ENCODE measurements around the gene BANF2. TPM values are rescaled to one million over a fixed set of nuclear protein-coding genes. Genes with fewer than 3 reads are reported as not detected.

The BANF2 gene
- total RNA-seq, 3 donors from 2014 or later = not detected

GRCh38 chr20:17671565-17671964 lies 28.2 kb upstream of the BANF2 start:
- no peak for ATAC-seq
- no peak for DNase-seq
- peaks cover 14% of the 10 kb centered on the region for H3K4me1 Mint-ChIP-seq (ENCODE audit: low read depth)
- H3K4me3 Mint-ChIP-seq = no peak overlapping the region
- peaks cover 15% of the 10 kb centered on the region for H3K36me3 Mint-ChIP-seq (ENCODE audit: insufficient read depth)
- no peaks in the 10 kb centered on the region for H3K27me3 Mint-ChIP-seq (ENCODE audit: low read depth)
- H3K9me3 Mint-ChIP-seq = no peaks in the 10 kb centered on the region

DNA sequence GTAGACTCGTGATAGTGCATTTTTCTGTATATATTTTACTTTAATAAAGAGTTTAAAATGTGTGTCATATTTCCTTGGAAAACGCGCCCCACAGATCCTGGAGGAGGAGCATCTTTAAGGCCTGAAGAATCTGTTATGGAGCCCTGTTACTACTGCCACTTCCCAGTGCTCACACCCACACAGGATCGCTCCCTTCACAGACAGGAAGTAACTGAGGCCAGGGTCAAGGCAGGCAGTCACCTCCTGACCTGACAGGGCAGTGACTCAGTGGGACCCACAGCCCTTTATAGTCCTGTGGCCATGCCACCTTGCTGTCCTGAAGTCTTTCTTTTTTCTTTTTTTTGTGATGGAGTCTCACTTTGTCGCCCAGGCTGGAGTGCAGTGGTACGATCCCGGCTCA lies 26.7 kb upstream of the BANF2 start:
- peaks cover 15% of the 10 kb centered on the region for H3K36me3 Mint-ChIP-seq (ENCODE audit: insufficient read depth)
- no peaks in the 10 kb centered on the region for H3K27me3 Mint-ChIP-seq (ENCODE audit: low read depth)
- H3K9me3 Mint-ChIP-seq = no peaks in the 10 kb centered on the region
- no peak overlapping the region for H3K4me3 Mint-ChIP-seq
- H3K4me1 Mint-ChIP-seq (ENCODE audit: low read depth) = peaks cover 8% of the 10 kb centered on the region
- no peak for DNase-seq
- ATAC-seq = no peak

GRCh38 chr20:17674722-17675518 lies 24.8 kb upstream of the BANF2 start:
- ATAC-seq = no peak
- no peak overlapping the region for H3K4me3 Mint-ChIP-seq
- H3K27me3 Mint-ChIP-seq (ENCODE audit: low read depth) = no peaks in the 10 kb centered on the region
- H3K4me1 Mint-ChIP-seq (ENCODE audit: low read depth) = peaks cover 13% of the 10 kb centered on the region
- peaks cover 15% of the 10 kb centered on the region for H3K36me3 Mint-ChIP-seq (ENCODE audit: insufficient read depth)
- no peaks in the 10 kb centered on the region for H3K9me3 Mint-ChIP-seq
- no peak for DNase-seq

GRCh38 chr20:17675519-17676377 lies 24.0 kb upstream of the BANF2 start:
- no peak for DNase-seq
- no peaks in the 10 kb centered on the region for H3K27me3 Mint-ChIP-seq (ENCODE audit: low read depth)
- no peak overlapping the region for H3K4me3 Mint-ChIP-seq
- no peaks in the 10 kb centered on the region for H3K9me3 Mint-ChIP-seq
- H3K4me1 Mint-ChIP-seq (ENCODE audit: low read depth) = peaks cover 14% of the 10 kb centered on the region
- ATAC-seq = no peak
- H3K36me3 Mint-ChIP-seq (ENCODE audit: insufficient read depth) = peaks cover 11% of the 10 kb centered on the region

DNA sequence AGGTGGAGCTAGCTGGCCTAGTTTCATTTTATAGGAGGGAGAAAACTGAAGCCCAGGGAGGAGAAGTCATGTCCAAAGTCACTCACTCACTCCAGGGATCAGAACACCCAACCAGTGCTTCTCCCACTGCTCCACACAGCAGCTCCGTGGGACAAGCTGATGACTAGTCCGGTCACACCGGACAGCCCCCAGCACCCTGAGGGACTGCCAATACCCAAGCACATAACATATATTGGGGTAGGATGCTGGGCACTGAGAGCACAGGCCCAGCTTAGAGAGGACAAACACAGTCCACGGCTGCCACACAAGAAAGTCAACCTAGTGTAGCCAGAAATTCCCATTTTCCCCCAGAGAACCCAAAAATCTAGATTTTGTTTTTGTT lies 23.4 kb upstream of the BANF2 start:
- H3K9me3 Mint-ChIP-seq = no peaks in the 10 kb centered on the region
- H3K4me3 Mint-ChIP-seq = no peak overlapping the region
- peaks cover 13% of the 10 kb centered on the region for H3K4me1 Mint-ChIP-seq (ENCODE audit: low read depth)
- H3K36me3 Mint-ChIP-seq (ENCODE audit: insufficient read depth) = peaks cover 9% of the 10 kb centered on the region
- no peak for ATAC-seq
- H3K27me3 Mint-ChIP-seq (ENCODE audit: low read depth) = no peaks in the 10 kb centered on the region
- DNase-seq = no peak

GRCh38 chr20:17676942-17677341 lies 22.8 kb upstream of the BANF2 start:
- Mint-ChIP-seq H3K4me1 (ENCODE audit: low read depth) (peaks cover 13% of the 10 kb centered on the region), H3K4me3 (no peak overlapping the region), H3K36me3 (ENCODE audit: insufficient read depth) (peaks cover 9% of the 10 kb centered on the region), H3K27me3 (ENCODE audit: low read depth) (no peaks in the 10 kb centered on the region), H3K9me3 (no peaks in the 10 kb centered on the region)
- no peak for DNase-seq
- no peak for ATAC-seq

- H3K4me3 Mint-ChIP-seq = no peak overlapping the region
- no peaks in the 10 kb centered on the region for H3K9me3 Mint-ChIP-seq
- H3K4me1 Mint-ChIP-seq (ENCODE audit: low read depth) = peaks cover 19% of the 10 kb centered on the region
- H3K27me3 Mint-ChIP-seq (ENCODE audit: low read depth) = no peaks in the 10 kb centered on the region
- DNase-seq (no peak), ATAC-seq (no peak)
- H3K36me3 Mint-ChIP-seq (ENCODE audit: insufficient read depth) = peaks cover 6% of the 10 kb centered on the region
These were observed 21.5 kb upstream of the BANF2 start for GRCh38 chr20:17678295-17678694.

- Mint-ChIP-seq H3K4me3 (no peak overlapping the region), H3K9me3 (no peaks in the 10 kb centered on the region), H3K27me3 (ENCODE audit: low read depth) (peaks cover 3% of the 10 kb centered on the region), H3K36me3 (ENCODE audit: insufficient read depth) (peaks cover 6% of the 10 kb centered on the region), H3K4me1 (ENCODE audit: low read depth) (peaks cover 19% of the 10 kb centered on the region)
- DNase-seq (no peak), ATAC-seq (no peak)
These were observed 20.9 kb upstream of the BANF2 start for GRCh38 chr20:17678886-17679285.

DNA sequence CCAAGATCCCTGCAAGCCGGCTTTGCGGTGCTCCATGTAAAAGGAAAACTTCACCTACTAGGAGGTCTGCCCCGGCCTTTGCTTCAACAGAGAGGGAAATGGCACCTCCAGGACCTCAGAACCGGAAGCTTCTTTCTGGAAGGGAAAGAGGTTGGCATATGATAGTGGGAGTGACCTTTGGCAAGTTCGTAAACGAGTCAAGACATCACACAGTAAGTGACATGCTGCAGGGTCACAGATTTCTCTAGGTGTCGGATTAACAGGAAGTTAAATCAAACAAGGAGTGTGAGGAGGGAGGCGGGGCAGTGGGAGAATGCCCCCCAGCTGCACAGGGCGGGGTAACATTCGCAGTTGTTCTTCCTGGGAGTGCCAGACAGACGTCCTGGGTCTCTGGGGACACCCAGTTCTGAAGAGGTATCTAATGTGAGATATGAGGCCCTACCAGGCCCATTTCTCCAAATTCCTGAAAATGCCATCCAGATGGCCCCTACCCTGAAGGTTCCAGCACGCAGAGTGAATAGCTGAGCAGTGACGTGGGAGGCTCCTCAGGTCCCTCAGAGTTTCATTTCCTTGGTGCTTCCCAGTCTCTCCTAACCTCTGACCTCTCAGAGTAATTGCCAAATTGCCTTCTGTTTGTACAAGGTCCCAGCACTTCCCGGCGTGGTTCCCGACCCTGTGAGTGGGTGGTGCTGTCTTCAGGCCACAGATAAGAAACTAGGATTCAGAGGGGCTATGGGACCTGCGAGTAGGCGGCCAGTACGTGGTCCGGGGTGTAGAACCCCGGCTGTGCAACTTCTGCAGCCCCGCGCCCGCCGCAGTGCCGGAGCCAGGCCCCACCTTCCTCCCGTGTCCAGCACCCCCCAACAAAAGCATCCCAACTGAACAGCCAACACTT lies 19.6 kb upstream of the BANF2 start:
- Mint-ChIP-seq H3K9me3 (no peaks in the 10 kb centered on the region), H3K27me3 (ENCODE audit: low read depth) (peaks cover 16% of the 10 kb centered on the region), H3K36me3 (ENCODE audit: insufficient read depth) (peaks cover 6% of the 10 kb centered on the region), H3K4me1 (ENCODE audit: low read depth) (peaks cover 18% of the 10 kb centered on the region), H3K4me3 (peak overlapping the region; percentile 81)
- ATAC-seq = no peak
- DNase-seq = no peak

DNA sequence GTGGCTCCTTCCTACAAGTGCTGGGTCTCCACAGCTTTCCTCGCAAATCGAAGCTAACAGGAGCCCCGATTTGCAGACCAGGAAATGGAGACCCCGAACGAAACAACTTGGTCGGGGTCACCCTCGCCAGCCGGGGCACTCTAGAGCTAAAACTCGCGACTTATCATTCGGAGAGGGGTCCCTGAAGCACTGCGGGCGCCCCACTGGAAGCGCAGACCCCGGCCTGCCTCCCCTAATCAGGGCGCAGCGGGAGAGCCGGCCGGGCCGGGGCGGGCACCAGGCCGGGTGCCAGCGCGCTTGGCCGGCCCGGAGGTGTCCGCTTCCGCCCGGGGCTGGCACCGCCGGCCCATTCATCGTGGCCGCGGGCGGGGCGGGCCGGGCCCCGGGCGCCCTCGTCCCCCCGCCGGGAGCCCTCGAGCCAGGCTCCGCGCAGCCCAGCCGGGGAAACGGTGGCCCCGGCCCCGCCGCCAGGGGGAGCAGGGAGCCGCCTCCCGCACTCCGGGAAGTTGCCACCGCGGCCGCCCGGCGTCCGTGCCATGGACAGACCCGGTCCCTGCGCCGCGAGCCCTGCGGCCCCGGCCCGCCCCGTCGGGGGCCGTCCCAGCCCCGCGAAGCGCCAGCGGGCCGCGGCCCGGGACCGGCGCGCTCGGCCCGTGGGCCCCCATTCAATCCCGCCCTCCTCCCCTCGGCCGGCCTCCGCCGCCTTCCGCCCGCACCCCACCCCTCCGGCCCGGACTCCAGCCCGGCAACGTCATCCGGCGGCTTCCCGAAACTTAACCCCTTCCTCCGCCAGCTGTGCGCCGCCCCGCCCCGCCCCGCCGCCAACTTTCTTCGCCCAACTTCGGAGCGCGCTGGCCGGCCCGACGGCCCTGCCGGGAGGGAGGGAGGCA lies 18.7 kb upstream of the BANF2 start:
- peaks cover 18% of the 10 kb centered on the region for H3K4me1 Mint-ChIP-seq (ENCODE audit: low read depth)
- DNase-seq = peak; percentile 76
- peaks cover 1% of the 10 kb centered on the region for H3K36me3 Mint-ChIP-seq (ENCODE audit: insufficient read depth)
- H3K9me3 Mint-ChIP-seq = no peaks in the 10 kb centered on the region
- ATAC-seq = peak; percentile 30 to 41
- peak overlapping the region; percentile 81 for H3K4me3 Mint-ChIP-seq
- H3K27me3 Mint-ChIP-seq (ENCODE audit: low read depth) = peaks cover 23% of the 10 kb centered on the region

DNA sequence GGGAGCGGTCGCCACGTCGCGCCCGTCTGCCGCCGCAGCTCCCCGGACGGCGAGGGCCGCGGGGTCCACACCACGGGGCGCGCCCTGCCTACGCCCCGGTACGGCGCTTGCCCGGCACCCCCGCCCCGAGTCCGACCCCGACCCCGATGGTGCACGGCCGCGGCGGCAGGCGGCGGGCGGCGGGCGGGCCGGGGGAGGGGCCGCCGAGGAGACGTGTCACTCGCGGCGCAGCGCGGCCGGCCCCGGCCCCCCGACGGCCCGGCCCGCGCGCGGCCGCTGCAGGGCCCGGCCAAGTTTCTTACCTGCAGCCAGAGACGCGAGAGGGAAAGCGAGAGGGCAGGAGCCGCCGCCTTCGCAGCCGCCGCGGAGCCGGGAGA lies 18.1 kb upstream of the BANF2 start:
- DNase-seq (no peak), ATAC-seq (peak; percentile 19 to 27)
- Mint-ChIP-seq H3K4me1 (ENCODE audit: low read depth) (peaks cover 18% of the 10 kb centered on the region), H3K9me3 (no peaks in the 10 kb centered on the region), H3K4me3 (peak overlapping the region; percentile 84), H3K27me3 (ENCODE audit: low read depth) (peaks cover 28% of the 10 kb centered on the region), H3K36me3 (ENCODE audit: insufficient read depth) (no peaks in the 10 kb centered on the region)

DNA sequence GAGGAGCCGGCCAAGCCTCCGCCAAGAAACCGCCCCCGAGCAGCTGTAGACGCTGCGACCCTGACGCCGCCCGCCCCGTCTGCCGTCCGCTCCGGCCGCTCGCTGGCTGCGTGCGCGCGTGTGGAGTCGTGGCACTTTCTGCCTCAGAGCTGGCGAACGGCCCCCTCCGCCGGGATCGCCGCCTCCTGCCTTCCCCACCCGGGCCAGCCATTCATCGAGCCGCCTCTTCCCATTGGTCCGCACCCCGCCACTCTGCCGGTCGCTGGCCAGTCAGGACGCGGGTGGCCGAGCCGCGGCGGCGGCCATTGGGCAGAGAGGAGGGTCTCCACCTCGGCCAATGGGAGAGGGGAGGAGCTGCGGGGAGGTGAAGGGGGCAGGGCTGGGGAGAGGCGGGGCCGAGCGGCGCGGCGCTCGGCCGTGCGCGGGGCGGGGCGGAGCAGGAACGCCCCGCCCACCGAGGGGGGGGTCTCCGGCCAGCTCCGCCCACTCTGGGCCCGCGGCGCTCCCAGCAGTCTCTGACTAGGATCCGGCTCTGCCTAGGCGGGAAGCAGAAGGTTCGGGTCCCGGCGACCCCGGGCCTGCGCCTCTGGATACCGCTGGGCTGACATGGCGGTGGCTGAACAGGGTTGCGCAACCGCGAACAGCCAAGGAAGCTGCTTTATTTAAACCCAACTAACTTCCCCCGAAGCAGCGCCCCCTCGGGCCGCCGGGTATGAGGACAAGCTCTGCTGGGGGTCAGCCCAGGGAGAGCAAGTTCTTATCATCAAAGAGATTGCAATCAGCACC lies 17.5 kb upstream of the BANF2 start, which contains the start of gene RRBP1:
RRBP1 (minus strand) TSS at position 140 of the 786 bp plus-strand sequence. CDS start 21,735 bp downstream, outside the sequence.
- Mint-ChIP-seq H3K27me3 (ENCODE audit: low read depth) (peaks cover 34% of the 10 kb centered on the region), H3K4me3 (peak within 1 kb of the TSS; percentile 84), H3K9me3 (no peaks in the 10 kb centered on the region), H3K4me1 (ENCODE audit: low read depth) (peaks cover 18% of the 10 kb centered on the region), H3K36me3 (ENCODE audit: insufficient read depth) (no peaks in the 10 kb centered on the region)
- ATAC-seq = peak; percentile 95
- peak; percentile 94 for DNase-seq

- no peak for DNase-seq
- ATAC-seq = no peak
- peaks cover 18% of the 10 kb centered on the region for H3K4me1 Mint-ChIP-seq (ENCODE audit: low read depth)
- no peaks in the 10 kb centered on the region for H3K9me3 Mint-ChIP-seq
- H3K36me3 Mint-ChIP-seq (ENCODE audit: insufficient read depth) = no peaks in the 10 kb centered on the region
- peak overlapping the region; percentile 84 for H3K4me3 Mint-ChIP-seq
- peaks cover 39% of the 10 kb centered on the region for H3K27me3 Mint-ChIP-seq (ENCODE audit: low read depth)
These were observed 16.9 kb upstream of the BANF2 start for GRCh38 chr20:17682889-17683198.

Data from activated T-cell treated with anti-CD3 and anti-CD28 coated beads, Interleukin-2, amount 50 U/mL, for 4 hours (primary cell).